IMR-90 (cell line): ENCODE results near the gene RPAIN. TPM values are rescaled to one million over a fixed set of nuclear protein-coding genes. Genes with fewer than 3 reads are reported as not detected.

ENCODE experiments used
- ATAC-seq: fragments of 200-7000 bp; cut with Tn5 transposase; 2 replicates; pipeline ENCODE4 v1.9.1; 2020; ENCODE audit warnings: low read depth, mild to moderate bottlenecking, moderate library complexity
- BruUV-seq: library from RNA; stranded (reverse); fragments of 400-500 nt; replicated peaks from 2 replicates; lab custom pipeline; 2021; lab: Mats Ljungman, UMichigan
- CTCF ChIA-PET: fragments of 300-600 bp; formaldehyde crosslinking; extraction: SDS; loops from one replicate; lab custom pipeline; 2021; ENCODE audit warnings: antibody characterized with exemption; lab: Yijun Ruan, JAX
- POLR2A ChIA-PET: fragments of 300-600 bp; sonication (Branson Sonifier 250); formaldehyde crosslinking; loops from one replicate; lab custom pipeline; 2022; ENCODE audit warnings: antibody characterized with exemption; ENCODE audit not compliant: unreplicated experiment; lab: Charles Lee
- DNase-seq: peaks from one replicate; pipeline ENCODE4 v3.0.0; 2013
- H2AFZ ChIP-seq: replicated peaks from 2 replicates; pipeline ENCODE3; 2013; ENCODE audit warnings: low read length, mild to moderate bottlenecking; ENCODE audit not compliant: poor library complexity
- H2AK5ac ChIP-seq: 2 replicates; pipeline ENCODE4 v1.6.1; 2013; ENCODE audit warnings: low read depth, low read length, inconsistent platforms
- H2AK9ac ChIP-seq: replicated peaks from 2 replicates; pipeline ENCODE3; 2013; ENCODE audit warnings: mild to moderate bottlenecking, low read depth, low read length, moderate library complexity; ENCODE audit not compliant: poor library complexity
- H2BK120ac ChIP-seq: 2 replicates; pipeline ENCODE4 v1.6.1; 2013; ENCODE audit warnings: low read depth, low read length, inconsistent platforms
- H2BK15ac ChIP-seq: 3 replicates; pipeline ENCODE4 v1.6.1; 2013; ENCODE audit warnings: low read depth, low read length, inconsistent platforms
- H2BK20ac ChIP-seq: 2 replicates; pipeline ENCODE4 v1.6.1; 2013; ENCODE audit warnings: low read depth, mild to moderate bottlenecking, inconsistent platforms, low read length, moderate library complexity
- H2BK5ac ChIP-seq: 2 replicates; pipeline ENCODE4 v1.6.1; 2013; ENCODE audit warnings: mild to moderate bottlenecking, low read depth, low read length, inconsistent platforms; ENCODE audit not compliant: poor library complexity, severe bottlenecking
- H3K14ac ChIP-seq: replicated peaks from 2 replicates; pipeline ENCODE4 v1.6.1; 2013; ENCODE audit warnings: low read depth, low read length, inconsistent platforms
- H3K18ac ChIP-seq: 2 replicates; pipeline ENCODE4 v1.6.1; 2013; ENCODE audit warnings: low read depth, low read length, control low read depth
- H3K23ac ChIP-seq: 2 replicates; pipeline ENCODE4 v1.6.1; 2013; ENCODE audit warnings: low read depth, low read length, inconsistent platforms
- H3K27ac ChIP-seq: 2 replicates; pipeline ENCODE4 v1.5.1; 2013; ENCODE audit warnings: mild to moderate bottlenecking, control low read depth, low read length; ENCODE audit not compliant: insufficient read depth
- H3K27me3 ChIP-seq: 2 replicates; pipeline ENCODE4 v1.6.1; 2013; ENCODE audit warnings: low read length; ENCODE audit not compliant: control insufficient read depth, insufficient read depth
- H3K36me3 ChIP-seq: 2 replicates; pipeline ENCODE4 v1.6.1; 2013; ENCODE audit warnings: low read length, mixed read lengths; ENCODE audit not compliant: control insufficient read depth, insufficient read depth
- H3K4ac ChIP-seq: 2 replicates; pipeline ENCODE4 v1.6.1; 2013; ENCODE audit warnings: low read depth, low read length, inconsistent platforms
- H3K4me1 ChIP-seq: 2 replicates; pipeline ENCODE4 v1.6.1; 2013; ENCODE audit warnings: low read length, mixed read lengths; ENCODE audit not compliant: control insufficient read depth, insufficient read depth
- H3K4me2 ChIP-seq: 2 replicates; pipeline ENCODE4 v1.6.1; 2013; ENCODE audit warnings: low read depth, mild to moderate bottlenecking, control low read depth, low read length, moderate library complexity
- H3K4me3 ChIP-seq: 2 replicates; pipeline ENCODE4 v1.5.1; 2013; ENCODE audit warnings: low read depth, mild to moderate bottlenecking, control low read depth, low read length, moderate library complexity; ENCODE audit not compliant: insufficient read depth
- H3K56ac ChIP-seq: 2 replicates; pipeline ENCODE4 v1.6.1; 2013; ENCODE audit warnings: low read length, inconsistent platforms; ENCODE audit not compliant: insufficient read depth; ENCODE audit errors: extremely low read depth
- H3K79me1 ChIP-seq, 2 experiments: 2 replicates each; pipeline ENCODE4 v1.6.1; 2013; ENCODE audit warnings: low read length in 2 of 2, inconsistent platforms in 1 of 2, low read depth in 1 of 2
- H3K9ac ChIP-seq: 2 replicates; pipeline ENCODE4 v1.6.1; 2013; ENCODE audit warnings: low read depth, low read length, control low read depth
- H3K9me1 ChIP-seq: 2 replicates; pipeline ENCODE4 v1.6.1; 2013; ENCODE audit warnings: low read length, inconsistent platforms; ENCODE audit not compliant: insufficient read depth
- H3K9me3 ChIP-seq: 2 replicates; pipeline ENCODE4 v1.6.1; 2013; ENCODE audit warnings: low read length; ENCODE audit not compliant: control insufficient read depth, insufficient read depth
- H4K20me1 ChIP-seq: 2 replicates; pipeline ENCODE4 v1.6.1; 2013; ENCODE audit warnings: low read length, inconsistent platforms; ENCODE audit not compliant: insufficient read depth
- H4K5ac ChIP-seq: 2 replicates; pipeline ENCODE4 v1.6.1; 2013; ENCODE audit warnings: mild to moderate bottlenecking, low read depth, low read length, control low read depth
- H4K8ac ChIP-seq, 2 experiments: 2 replicates each; pipeline ENCODE4 v1.6.1; 2013; ENCODE audit warnings: low read depth in 2 of 2, low read length in 2 of 2, control low read depth in 1 of 2, inconsistent platforms in 1 of 2
- H4K91ac ChIP-seq: 2 replicates; pipeline ENCODE4 v1.6.1; 2013; ENCODE audit warnings: low read depth, low read length, inconsistent platforms; ENCODE audit not compliant: insufficient read depth
- MXI1 ChIP-seq: IDR thresholded peaks from 2 replicates; pipeline ENCODE4 v1.6.1; 2012; ENCODE audit warnings: low read depth, mild to moderate bottlenecking, low read length, moderate library complexity, borderline replicate concordance
- WGBS, 2 experiments: methylation state at CpG; one replicate each; pipeline versions ENCODE4 v1.1.5 to v1.1.7; 2013; ENCODE audit warnings: missing lambda C conversion rate in 2 of 2; ENCODE audit not compliant: insufficient read length in 1 of 2; ENCODE audit errors: extremely low coverage in 2 of 2; 5-methylcytosine and 5-hydroxymethylcytosine counted together
- dilution Hi-C: fragments of 300-500 bp; cut with HindIII; formaldehyde crosslinking; loops from one replicate; pipeline ENCODE4 v1.14.3; 2018; ENCODE audit warnings: low sequenced_read_pairs; ENCODE audit not compliant: unreplicated experiment
- in situ Hi-C: fragments of 300-500 bp; cut with MboI; formaldehyde crosslinking; loops from 3 replicates; pipeline ENCODE4 v1.14.3; 2019; ENCODE audit warnings: low sequenced_read_pairs, inconsistent platforms, mixed read lengths
- intact Hi-C: fragments of 100-400 bp; cut with micrococcal nuclease; formaldehyde crosslinking; loops from 2 replicates; pipeline ENCODE4 v1.10.0; 2022
- polyA plus RNA-seq, 3 experiments: library from polyadenylated mRNA; depleted of rRNA; stranded (reverse); fragments of >200 nt; gene quantifications; 2 replicates each; pipeline ENCODE4 v1.2.3, GENCODE V29; 2012; ENCODE audit warnings: low replicate concordance in 1 of 3
- total RNA-seq: library from RNA; depleted of rRNA; stranded (reverse); fragments of >200 nt; gene quantifications from 2 replicates; pipeline ENCODE4 v1.2.3, GENCODE V29; 2012; rRNA removed

RPAIN gene
- total and polyA plus RNA-seq, 2 of the 4 experiments (the other 2 are of a cell fraction) = 28.7 to 34.9 TPM

GRCh38 chr17:5481451-5481850 is 61.5 kb downstream of the RPAIN start:
- H4K8ac ChIP-seq = no peak overlapping the region
- H2AK5ac ChIP-seq = no peak overlapping the region
- H2BK120ac ChIP-seq = no peak overlapping the region
- no peak overlapping the region for H2AK9ac ChIP-seq
- no peak overlapping the region for H3K4me3 ChIP-seq
- no peak overlapping the region for H3K9ac ChIP-seq
- TF ChIP-seq MXI1 = no peak
- H2BK5ac ChIP-seq = no peak overlapping the region
- H3K56ac ChIP-seq = no peak overlapping the region
- peaks cover 42 to 62% of the 10 kb centered on the region in 2 experiments for H3K79me1 ChIP-seq
- H3K23ac ChIP-seq = no peak overlapping the region
- intact Hi-C loops = no loop called here
- no peak overlapping the region for H3K27ac ChIP-seq
- H4K91ac ChIP-seq = no peak overlapping the region
- no peak overlapping the region for H2AFZ ChIP-seq
- H3K18ac ChIP-seq = no peak overlapping the region
- ChIA-PET CTCF (no interaction called here), POLR2A (no interaction called here)
- H2BK20ac ChIP-seq = no peak overlapping the region
- peaks cover 2% of the 10 kb centered on the region for H4K20me1 ChIP-seq
- no peak overlapping the region for H4K5ac ChIP-seq
- no peak overlapping the region for H2BK15ac ChIP-seq
- no peak overlapping the region for H3K14ac ChIP-seq
- H3K4me1 ChIP-seq = no peaks in the 10 kb centered on the region
- H3K4me2 ChIP-seq = no peak overlapping the region
- ATAC-seq = no peak
- peaks cover 42% of the 10 kb centered on the region for H3K36me3 ChIP-seq
- dilution Hi-C loops = no loop called here
- no TSS peak for BruUV-seq
- 100% methylated on average over 4 of the region's 4 CpGs; no CpG with 5 or more reads in 1 of the 2 experiments for WGBS, 2 experiments
- no peak overlapping the region for H3K4ac ChIP-seq
- no peaks in the 10 kb centered on the region for H3K27me3 ChIP-seq
- no peak for DNase-seq
- H3K9me1 ChIP-seq = 0 out of 2 replicates have a peak, but pooled peaks cover 2% of the 10 kb centered on the region
- no peaks in the 10 kb centered on the region for H3K9me3 ChIP-seq
- in situ Hi-C loops = no loop called here

Other genes with a start within 250 kb of the RPAIN start
- gene ZNF594, start 228.3 kb upstream of the RPAIN start, total RNA-seq = 7.2 and 8.1 TPM in 2 replicates
- gene ZNF594, start 228.3 kb upstream of the RPAIN start, polyA plus RNA-seq (2012; rRNA removed) = 2.0 and 2.5 TPM in 2 replicates
- not detected in 2 replicates for gene SCIMP, start 185.3 kb upstream of the RPAIN start, total RNA-seq
- gene SCIMP, start 185.3 kb upstream of the RPAIN start, polyA plus RNA-seq (2012; rRNA removed) = not detected in 2 replicates
- 38.2 and 40.0 TPM in 2 replicates for gene RABEP1, start 137.9 kb upstream of the RPAIN start, total RNA-seq
- 11.9 and 15.3 TPM in 2 replicates for gene RABEP1, start 137.9 kb upstream of the RPAIN start, polyA plus RNA-seq (2012; rRNA removed)
- 80.5 and 83.7 TPM in 2 replicates for gene NUP88, start 520 bp upstream of the RPAIN start, total RNA-seq
- gene NUP88, start 520 bp upstream of the RPAIN start, polyA plus RNA-seq (2012; rRNA removed) = 57.0 and 63.2 TPM in 2 replicates
- 173 and 267 TPM in 2 replicates for gene C1QBP, start 19.0 kb downstream of the RPAIN start, total RNA-seq
- 156 and 172 TPM in 2 replicates for gene C1QBP, start 19.0 kb downstream of the RPAIN start, polyA plus RNA-seq (2012; rRNA removed)
- 13.1 and 14.0 TPM in 2 replicates for gene DHX33, start 48.8 kb downstream of the RPAIN start, total RNA-seq
- gene DHX33, start 48.8 kb downstream of the RPAIN start, polyA plus RNA-seq (2012; rRNA removed) = 16.1 and 17.2 TPM in 2 replicates
- 27.4 and 52.8 TPM in 2 replicates for gene DERL2, start 66.0 kb downstream of the RPAIN start, total RNA-seq
- gene DERL2, start 66.0 kb downstream of the RPAIN start, polyA plus RNA-seq (2012; rRNA removed) = 44.1 and 44.2 TPM in 2 replicates
- gene MIS12, start 66.4 kb downstream of the RPAIN start, total RNA-seq = 11.7 and 18.1 TPM in 2 replicates
- 5.7 and 7.5 TPM in 2 replicates for gene MIS12, start 66.4 kb downstream of the RPAIN start, polyA plus RNA-seq (2012; rRNA removed)
- 134 and 172 TPM in 2 replicates for gene NLRP1, start 164.3 kb downstream of the RPAIN start, total RNA-seq
- gene NLRP1, start 164.3 kb downstream of the RPAIN start, polyA plus RNA-seq (2012; rRNA removed) = 340 and 376 TPM in 2 replicates